HUES64 (cell line): Measurements from ENCODE around the gene CD27. TPM values are rescaled to one million over a fixed set of nuclear protein-coding genes. Genes with fewer than 3 reads are reported as not detected.

Source experiments
- H3K27ac ChIP-seq: 2 replicates; pipeline ENCODE4 v1.7.0; 2013; ENCODE audit warnings: low read depth, low read length, inconsistent platforms
- H3K27me3 ChIP-seq: 2 replicates; pipeline ENCODE4 v1.6.1; 2013; ENCODE audit warnings: mild to moderate bottlenecking, low read length; ENCODE audit not compliant: insufficient read depth
- H3K36me3 ChIP-seq: 2 replicates; pipeline ENCODE4 v1.6.1; 2013; ENCODE audit warnings: mild to moderate bottlenecking, low read length; ENCODE audit not compliant: insufficient read depth
- H3K4me1 ChIP-seq: 2 replicates; pipeline ENCODE4 v1.6.1; 2013; ENCODE audit warnings: mild to moderate bottlenecking, low read length, moderate library complexity; ENCODE audit not compliant: insufficient read depth
- H3K4me3 ChIP-seq: 2 replicates; pipeline ENCODE4 v1.5.1; 2013; ENCODE audit warnings: mild to moderate bottlenecking, low read length, moderate library complexity
- H3K9ac ChIP-seq: 2 replicates; pipeline ENCODE4 v1.6.1; 2013; ENCODE audit warnings: mild to moderate bottlenecking, low read depth, low read length
- H3K9me3 ChIP-seq: 2 replicates; pipeline ENCODE4 v1.6.1; 2013; ENCODE audit warnings: low read depth, low read length; ENCODE audit not compliant: insufficient read depth
- WGBS: fragments of 150-250, 120-280 bp; methylation state at CpG from one replicate; pipeline ENCODE4 v1.1.7; 2013; ENCODE audit warnings: missing lambda C conversion rate; 5-methylcytosine and 5-hydroxymethylcytosine counted together
- polyA plus RNA-seq, 2 experiments: library from polyadenylated mRNA; stranded (reverse); fragments of 50-300 nt; gene quantifications; one replicate each; pipeline ENCODE4 v1.2.3, GENCODE V29; 2013

CD27 gene
- polyA plus RNA-seq (2013, experiment 1 of 2), result not detected
- not detected for polyA plus RNA-seq (2013, experiment 2 of 2)

DNA sequence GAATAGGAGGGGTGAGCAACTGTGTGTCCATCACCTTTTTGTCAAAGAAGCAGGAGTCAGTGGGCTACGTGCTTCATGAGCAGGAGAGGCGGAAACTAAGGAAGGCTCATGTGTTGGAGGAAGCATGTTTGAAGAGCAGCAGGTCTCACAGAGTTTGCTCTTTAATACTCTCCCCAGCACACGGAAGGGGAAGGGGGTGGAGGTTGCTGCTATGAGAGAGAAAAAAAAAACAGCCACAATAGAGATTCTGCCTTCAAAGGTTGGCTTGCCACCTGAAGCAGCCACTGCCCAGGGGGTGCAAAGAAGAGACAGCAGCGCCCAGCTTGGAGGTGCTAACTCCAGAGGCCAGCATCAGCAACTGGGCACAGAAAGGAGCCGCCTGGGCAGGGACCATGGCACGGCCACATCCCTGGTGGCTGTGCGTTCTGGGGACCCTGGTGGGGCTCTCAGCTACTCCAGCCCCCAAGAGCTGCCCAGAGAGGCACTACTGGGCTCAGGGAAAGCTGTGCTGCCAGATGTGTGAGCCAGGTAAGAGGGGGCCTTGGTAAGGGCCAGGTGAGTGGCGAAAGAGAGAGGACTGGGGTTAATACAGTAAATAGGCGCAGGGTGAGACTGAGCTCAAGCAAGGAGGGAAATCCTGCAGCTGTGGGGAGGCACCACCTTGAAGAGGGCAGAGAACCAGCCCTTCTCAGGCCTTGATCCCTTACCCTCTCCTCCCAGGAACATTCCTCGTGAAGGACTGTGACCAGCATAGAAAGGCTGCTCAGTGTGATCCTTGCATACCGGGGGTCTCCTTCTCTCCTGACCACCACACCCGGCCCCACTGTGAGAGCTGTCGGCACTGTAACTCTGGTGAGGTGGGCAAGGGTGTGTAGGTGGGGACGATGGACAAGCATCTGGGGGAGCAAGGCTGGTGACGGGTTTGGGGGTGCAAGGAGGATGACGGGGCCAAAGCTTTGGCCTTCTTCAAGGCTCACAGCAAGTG is at the start of gene CD27:
TSS of gene CD27 (plus strand) at position 252 of the 985 bp plus-strand sequence. CDS start at position 393, 141 bp downstream.
- 93% methylated on average over 15 of the region's 16 CpGs for WGBS
- H3K9ac ChIP-seq, result no peak within 1 kb of the TSS

DNA sequence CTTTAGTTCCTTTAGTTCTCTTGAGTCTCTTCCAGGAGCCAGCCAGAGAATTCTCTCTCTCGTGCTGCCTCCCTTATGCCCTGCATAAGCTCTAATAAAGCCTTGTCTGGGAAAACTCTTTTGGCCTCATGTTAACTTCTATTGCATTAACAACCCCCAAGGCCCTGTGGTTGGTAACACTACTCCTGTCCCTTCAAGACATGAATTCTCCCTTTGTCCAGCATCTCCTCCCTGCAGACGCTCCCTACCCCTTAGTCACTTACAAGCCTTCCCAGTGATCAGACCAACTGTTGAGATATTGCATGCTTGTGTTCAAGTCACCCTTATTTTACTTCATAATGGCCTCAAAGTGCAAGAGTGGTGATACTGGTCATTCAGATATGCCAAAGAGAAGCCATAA is 48.7 kb upstream of the CD27 start:
- Histone ChIP-seq H3K36me3 (no peaks in the 10 kb centered on the region), H3K4me3 (no peak overlapping the region), H3K9ac (no peak overlapping the region), H3K9me3 (no peaks in the 10 kb centered on the region), H3K4me1 (peaks cover 11% of the 10 kb centered on the region; the same call in 1 of the 2 replicates), H3K27me3 (no peaks in the 10 kb centered on the region), H3K27ac (no peak overlapping the region)
- WGBS, result 51% methylated on average over 2 of the region's 2 CpGs

More for the DNA sequence above, at the start of gene CD27:
- Histone ChIP-seq H3K4me3 (no peak within 1 kb of the TSS), H3K4me1 (peaks cover 2% of the 10 kb centered on the region), H3K9me3 (no peaks in the 10 kb centered on the region), H3K36me3 (no peaks in the 10 kb centered on the region), H3K27me3 (no peaks in the 10 kb centered on the region), H3K27ac (no peak within 1 kb of the TSS)

DNA sequence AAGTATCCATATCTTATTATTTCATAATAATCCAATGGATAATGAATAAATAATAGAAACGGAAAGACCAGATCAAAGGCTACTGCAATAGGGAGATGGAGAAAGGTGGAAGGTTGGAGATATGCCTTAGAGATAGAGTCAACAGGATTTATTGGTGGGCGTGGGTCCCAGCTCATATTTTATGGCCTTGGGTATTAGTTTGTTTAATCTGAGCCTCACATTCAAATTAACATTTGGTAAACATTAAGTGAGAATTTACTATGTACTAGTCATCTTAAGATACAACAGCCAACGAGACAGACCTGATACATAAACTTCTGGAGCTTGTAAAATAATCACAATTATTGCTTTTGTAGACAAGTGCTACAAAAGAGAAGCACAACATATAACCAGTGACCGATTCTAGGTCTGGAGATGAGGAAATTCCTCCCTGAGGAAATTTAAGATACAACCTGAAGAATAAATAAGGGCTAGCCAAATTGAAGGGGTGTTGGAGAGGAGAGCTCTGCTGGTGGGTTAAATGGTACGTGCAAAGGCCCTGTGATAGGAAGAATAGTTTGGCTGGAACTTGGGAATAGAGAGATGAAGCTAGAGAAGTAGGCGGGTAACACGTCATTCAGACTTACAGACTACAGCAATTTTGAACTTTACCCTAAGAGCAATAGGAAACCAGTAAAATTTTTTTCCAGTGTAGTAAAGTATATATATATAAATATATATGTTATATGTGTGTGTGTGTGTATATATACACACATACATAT is 44.7 kb upstream of the CD27 start:
- H3K9ac ChIP-seq, result no peak overlapping the region
- H3K9me3 ChIP-seq, result no peaks in the 10 kb centered on the region
- peaks cover 11% of the 10 kb centered on the region; the same call in 1 of the 2 replicates for H3K4me1 ChIP-seq
- no peak overlapping the region for H3K27ac ChIP-seq
- H3K36me3 ChIP-seq, result no peaks in the 10 kb centered on the region
- no peak overlapping the region for H3K4me3 ChIP-seq
- 97% methylated on average over 6 of the region's 7 CpGs for WGBS
- H3K27me3 ChIP-seq, result no peaks in the 10 kb centered on the region

DNA sequence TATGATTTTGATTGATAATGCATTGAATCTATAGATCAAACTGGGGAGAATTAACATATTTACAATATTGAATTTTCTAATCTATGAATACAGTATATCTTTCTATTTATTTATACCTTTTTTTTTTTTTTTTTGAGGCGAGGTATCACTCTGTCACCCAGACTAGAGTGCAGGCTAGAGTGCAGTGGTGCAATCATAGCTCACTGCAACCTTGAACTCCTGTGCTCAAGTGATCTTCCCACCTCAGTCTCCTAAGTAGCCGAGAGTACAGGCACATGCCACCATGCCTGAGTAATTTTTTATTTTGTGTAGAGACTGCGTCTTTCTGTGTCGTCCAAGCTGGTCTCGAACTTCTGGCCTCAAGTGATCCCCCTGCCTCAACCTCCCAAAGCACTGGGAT is 40.4 kb upstream of the CD27 start:
- no peaks in the 10 kb centered on the region for H3K36me3 ChIP-seq
- WGBS, result 93% methylated on average over 5 of the region's 5 CpGs
- H3K27ac ChIP-seq, result no peak overlapping the region
- no peaks in the 10 kb centered on the region for H3K4me1 ChIP-seq
- no peak overlapping the region for H3K4me3 ChIP-seq
- H3K27me3 ChIP-seq, result no peaks in the 10 kb centered on the region
- no peak overlapping the region for H3K9ac ChIP-seq
- no peaks in the 10 kb centered on the region for H3K9me3 ChIP-seq

DNA sequence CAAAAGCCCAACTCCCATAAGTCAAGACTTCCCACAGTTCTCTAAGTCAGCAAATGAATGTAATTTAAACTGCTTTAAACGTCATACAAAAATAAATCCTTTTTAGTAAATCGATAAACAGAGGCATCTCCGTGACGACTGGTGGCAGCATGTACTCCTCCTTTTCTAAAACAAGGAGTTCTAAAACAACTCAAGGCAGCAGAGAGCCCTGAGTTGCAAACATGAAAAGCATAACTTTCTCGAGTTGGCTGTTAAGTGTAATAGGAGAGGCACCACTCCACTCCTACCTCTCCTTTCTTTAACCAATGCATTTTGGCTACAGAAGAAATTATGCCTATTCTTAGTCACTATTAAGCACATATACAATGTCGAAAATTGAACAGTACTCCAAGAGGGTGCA is 38.8 kb upstream of the CD27 start:
- no peaks in the 10 kb centered on the region for H3K36me3 ChIP-seq
- H3K9me3 ChIP-seq, result no peaks in the 10 kb centered on the region
- WGBS, result 89% methylated on average over 6 of the region's 6 CpGs
- H3K4me1 ChIP-seq, result no peaks in the 10 kb centered on the region
- H3K27me3 ChIP-seq, result no peaks in the 10 kb centered on the region
- no peak overlapping the region for H3K9ac ChIP-seq
- no peak overlapping the region for H3K27ac ChIP-seq
- H3K4me3 ChIP-seq, result no peak overlapping the region

DNA sequence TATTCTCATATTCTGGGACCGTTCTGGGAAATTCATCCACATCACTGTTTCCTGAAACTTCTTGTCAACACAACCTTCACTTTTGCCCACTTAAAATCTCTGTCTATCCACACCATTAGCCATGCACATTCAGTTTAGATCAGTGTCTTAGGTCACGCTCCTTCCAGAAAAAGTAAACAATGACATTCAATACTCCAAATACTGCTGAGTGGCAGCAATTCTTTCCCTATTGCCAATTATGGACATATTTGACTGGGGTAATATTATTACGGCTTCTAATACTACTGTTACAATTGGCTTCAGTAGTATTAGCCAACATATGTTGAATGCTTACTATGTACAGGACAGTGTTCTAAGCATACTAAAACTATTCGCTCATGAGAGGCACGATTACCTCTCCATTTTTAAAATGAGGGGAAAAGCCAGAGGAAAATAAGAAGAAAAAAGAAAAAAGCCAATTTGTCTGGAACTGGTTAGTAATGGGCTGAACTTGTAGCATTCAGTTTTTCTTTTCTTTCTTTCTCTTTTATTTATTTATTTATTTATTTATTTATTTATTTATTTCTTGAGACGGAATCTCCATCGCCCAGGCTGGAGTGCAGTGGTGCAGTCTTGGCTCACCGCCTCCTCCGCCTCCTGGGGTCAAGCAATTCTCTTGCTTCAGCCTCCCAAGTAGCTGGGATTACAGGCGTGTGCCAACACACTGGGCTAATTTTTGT is 37.4 kb upstream of the CD27 start:
- H3K27me3 ChIP-seq, result no peaks in the 10 kb centered on the region
- no peaks in the 10 kb centered on the region for H3K36me3 ChIP-seq
- H3K9ac ChIP-seq, result no peak overlapping the region
- H3K4me3 ChIP-seq, result no peak overlapping the region
- no peak overlapping the region for H3K27ac ChIP-seq
- H3K4me1 ChIP-seq, result no peaks in the 10 kb centered on the region
- H3K9me3 ChIP-seq, result no peaks in the 10 kb centered on the region
- 95% methylated on average over 9 of the region's 10 CpGs for WGBS

DNA sequence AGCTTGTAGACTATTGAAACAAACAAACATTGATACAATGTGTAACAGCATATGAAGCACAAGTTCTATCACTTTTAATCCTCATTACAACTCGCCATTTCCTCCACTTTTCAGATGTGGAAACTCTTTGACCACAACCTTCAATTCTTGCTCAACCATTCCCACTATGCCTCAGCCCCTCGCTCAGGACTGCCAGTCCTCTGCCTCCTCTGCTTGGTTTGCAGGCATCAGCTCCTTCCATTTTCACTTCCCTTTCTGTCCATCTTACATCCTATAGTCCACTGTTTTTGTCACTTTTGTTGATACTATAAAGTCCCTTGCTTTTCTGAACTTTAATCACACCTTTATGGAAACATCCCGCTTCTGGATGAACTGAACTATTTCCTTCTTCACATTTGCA is 28.2 kb upstream of the CD27 start:
- no peak overlapping the region for H3K9ac ChIP-seq
- WGBS, result 93% methylated on average over 3 of the region's 3 CpGs
- H3K27me3 ChIP-seq, result no peaks in the 10 kb centered on the region
- H3K4me3 ChIP-seq, result no peak overlapping the region
- no peak overlapping the region for H3K27ac ChIP-seq
- no peaks in the 10 kb centered on the region for H3K36me3 ChIP-seq
- H3K4me1 ChIP-seq, result no peaks in the 10 kb centered on the region
- no peaks in the 10 kb centered on the region for H3K9me3 ChIP-seq

DNA sequence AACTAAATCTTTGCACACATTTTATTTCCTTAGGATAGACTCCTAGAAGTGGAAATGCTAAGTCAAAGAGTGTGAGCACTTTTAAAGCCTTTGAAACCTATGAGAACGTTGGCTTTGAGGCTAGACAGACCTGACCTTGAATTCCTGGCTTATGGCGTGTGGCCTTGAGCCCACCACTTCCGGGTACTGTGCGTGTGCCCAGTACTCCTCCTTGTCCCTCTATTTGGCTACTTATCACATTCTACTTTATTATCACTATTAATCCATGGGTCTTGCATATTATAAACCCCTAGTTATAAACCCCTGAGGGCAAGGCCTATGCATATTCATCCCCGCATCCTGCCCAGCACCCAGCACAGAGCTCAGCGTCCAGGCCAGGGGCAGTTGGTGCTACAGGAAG is 26.0 kb upstream of the CD27 start:
- H3K4me1 ChIP-seq, result 0 out of 2 replicates have a peak, but pooled peaks cover 2% of the 10 kb centered on the region
- H3K36me3 ChIP-seq, result no peaks in the 10 kb centered on the region
- WGBS, result 77% methylated on average over 6 of the region's 6 CpGs
- H3K9ac ChIP-seq, result no peak overlapping the region
- H3K27ac ChIP-seq, result no peak overlapping the region
- no peaks in the 10 kb centered on the region for H3K27me3 ChIP-seq
- H3K9me3 ChIP-seq, result no peaks in the 10 kb centered on the region
- H3K4me3 ChIP-seq, result no peak overlapping the region

DNA sequence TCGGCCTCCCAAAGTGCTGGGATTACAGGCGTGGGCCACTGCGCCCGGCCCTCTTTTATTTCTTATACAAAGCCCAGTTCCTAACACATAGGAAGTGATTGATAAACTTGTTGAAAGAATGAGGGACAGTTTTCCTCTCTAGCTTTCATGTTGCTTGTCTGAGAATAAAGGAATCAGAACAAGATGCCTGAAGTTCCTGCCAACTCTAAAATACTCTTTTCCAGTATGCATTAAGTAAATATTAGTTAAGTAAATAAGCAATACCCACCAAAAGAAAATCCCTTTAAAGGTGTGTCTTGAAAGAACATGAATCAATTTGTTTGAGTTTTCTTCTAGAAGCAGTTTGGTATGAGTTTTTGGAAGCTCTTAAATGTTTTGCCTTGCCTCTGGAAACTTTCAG is 24.4 kb upstream of the CD27 start:
- Histone ChIP-seq H3K4me1 (0 out of 2 replicates have a peak, but pooled peaks cover 3% of the 10 kb centered on the region), H3K9me3 (no peaks in the 10 kb centered on the region), H3K9ac (no peak overlapping the region), H3K36me3 (no peaks in the 10 kb centered on the region), H3K4me3 (no peak overlapping the region), H3K27ac (no peak overlapping the region), H3K27me3 (no peaks in the 10 kb centered on the region)
- 88% methylated on average over 4 of the region's 4 CpGs for WGBS

DNA sequence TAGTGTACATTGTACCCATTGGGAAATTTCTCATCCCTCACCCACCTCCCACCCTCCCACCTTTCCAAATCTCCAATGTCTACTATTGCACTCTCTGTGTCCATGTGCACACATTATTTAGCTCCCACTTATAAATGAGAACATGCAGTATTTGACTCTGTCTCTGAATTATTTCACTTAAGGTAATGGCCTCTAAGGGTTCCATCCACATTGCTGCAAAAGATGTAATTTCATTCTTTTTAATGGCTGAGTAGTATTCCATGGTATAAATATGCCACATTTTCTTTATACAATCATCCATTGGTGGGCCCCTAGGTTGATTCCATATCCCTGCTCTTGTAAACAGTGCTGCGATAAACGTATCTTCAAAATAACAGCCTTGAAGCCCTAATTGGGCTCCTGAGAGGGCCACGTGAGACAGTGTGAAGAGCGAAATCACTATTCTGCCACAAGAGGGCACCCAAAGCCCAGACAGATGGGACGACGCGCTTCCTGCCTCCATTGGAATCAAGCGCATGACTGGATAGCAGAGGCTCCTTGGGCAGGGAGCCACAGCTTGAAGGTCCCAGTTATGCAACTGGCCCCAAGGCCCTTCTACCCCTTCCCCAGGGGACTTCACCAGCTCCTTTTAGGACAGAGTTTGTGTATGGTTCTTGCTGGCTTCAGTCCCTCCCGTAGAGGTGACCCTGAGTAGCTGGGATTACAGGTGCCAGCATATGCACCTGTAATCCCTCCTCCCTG is 21.3 kb upstream of the CD27 start:
- H3K27ac ChIP-seq, result no peak overlapping the region
- H3K27me3 ChIP-seq, result no peaks in the 10 kb centered on the region
- H3K4me3 ChIP-seq, result no peak overlapping the region
- 0 out of 2 replicates have a peak, but pooled peaks cover 3% of the 10 kb centered on the region for H3K4me1 ChIP-seq
- H3K36me3 ChIP-seq, result no peaks in the 10 kb centered on the region
- no peaks in the 10 kb centered on the region for H3K9me3 ChIP-seq
- WGBS, result 22% methylated on average over 9 of the region's 9 CpGs
- H3K9ac ChIP-seq, result no peak overlapping the region
